ENCODE results near the gene WFS1. TPM values are rescaled to one million over a fixed set of nuclear protein-coding genes. Genes with fewer than 3 reads are reported as not detected.

The WFS1 gene
- total RNA-seq, 1 donor: 14.3 TPM

- DNase-seq (ENCODE audit: low read depth): no peak
- TF ChIP-seq, protein P1, sequence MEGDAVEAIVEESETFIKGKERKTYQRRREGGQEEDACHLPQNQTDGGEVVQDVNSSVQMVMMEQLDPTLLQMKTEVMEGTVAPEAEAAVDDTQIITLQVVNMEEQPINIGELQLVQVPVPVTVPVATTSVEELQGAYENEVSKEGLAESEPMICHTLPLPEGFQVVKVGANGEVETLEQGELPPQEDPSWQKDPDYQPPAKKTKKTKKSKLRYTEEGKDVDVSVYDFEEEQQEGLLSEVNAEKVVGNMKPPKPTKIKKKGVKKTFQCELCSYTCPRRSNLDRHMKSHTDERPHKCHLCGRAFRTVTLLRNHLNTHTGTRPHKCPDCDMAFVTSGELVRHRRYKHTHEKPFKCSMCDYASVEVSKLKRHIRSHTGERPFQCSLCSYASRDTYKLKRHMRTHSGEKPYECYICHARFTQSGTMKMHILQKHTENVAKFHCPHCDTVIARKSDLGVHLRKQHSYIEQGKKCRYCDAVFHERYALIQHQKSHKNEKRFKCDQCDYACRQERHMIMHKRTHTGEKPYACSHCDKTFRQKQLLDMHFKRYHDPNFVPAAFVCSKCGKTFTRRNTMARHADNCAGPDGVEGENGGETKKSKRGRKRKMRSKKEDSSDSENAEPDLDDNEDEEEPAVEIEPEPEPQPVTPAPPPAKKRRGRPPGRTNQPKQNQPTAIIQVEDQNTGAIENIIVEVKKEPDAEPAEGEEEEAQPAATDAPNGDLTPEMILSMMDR (IDR thresholded peaks at IDR 0.05; ENCODE audit: insufficient read depth, low read length): no peak
- no peak overlapping the region for H3K4me3 ChIP-seq (ENCODE audit: low read depth, low read length)
Measured at GRCh38 chr4:6316461-6317003, 46.9 kb downstream of the WFS1 start.

GRCh38 chr4:6318206-6318605 lies 48.6 kb downstream of the WFS1 start:
- no peak for DNase-seq (ENCODE audit: low read depth)
- H3K4me3 ChIP-seq (ENCODE audit: low read depth, low read length): no peak overlapping the region
- TF ChIP-seq, protein P1 (IDR thresholded peaks at IDR 0.05; ENCODE audit: insufficient read depth, low read length): no peak

GRCh38 chr4:6319530-6320150 lies 50.0 kb downstream of the WFS1 start:
- no peak overlapping the region for H3K4me3 ChIP-seq (ENCODE audit: low read depth, low read length)
- DNase-seq (ENCODE audit: low read depth): no peak
- TF ChIP-seq, protein P1 (IDR thresholded peaks at IDR 0.05; ENCODE audit: insufficient read depth, low read length): no peak

GRCh38 chr4:6320663-6321062 lies 51.0 kb downstream of the WFS1 start:
- H3K4me3 ChIP-seq (ENCODE audit: low read depth, low read length): no peak overlapping the region
- TF ChIP-seq, protein P1 (IDR thresholded peaks at IDR 0.05; ENCODE audit: insufficient read depth, low read length): no peak
- no peak for DNase-seq (ENCODE audit: low read depth)

GRCh38 chr4:6321361-6321760 lies 51.7 kb downstream of the WFS1 start:
- DNase-seq (ENCODE audit: low read depth): no peak
- TF ChIP-seq, protein P1 (IDR thresholded peaks at IDR 0.05; ENCODE audit: insufficient read depth, low read length): no peak
- no peak overlapping the region for H3K4me3 ChIP-seq (ENCODE audit: low read depth, low read length)

DNA sequence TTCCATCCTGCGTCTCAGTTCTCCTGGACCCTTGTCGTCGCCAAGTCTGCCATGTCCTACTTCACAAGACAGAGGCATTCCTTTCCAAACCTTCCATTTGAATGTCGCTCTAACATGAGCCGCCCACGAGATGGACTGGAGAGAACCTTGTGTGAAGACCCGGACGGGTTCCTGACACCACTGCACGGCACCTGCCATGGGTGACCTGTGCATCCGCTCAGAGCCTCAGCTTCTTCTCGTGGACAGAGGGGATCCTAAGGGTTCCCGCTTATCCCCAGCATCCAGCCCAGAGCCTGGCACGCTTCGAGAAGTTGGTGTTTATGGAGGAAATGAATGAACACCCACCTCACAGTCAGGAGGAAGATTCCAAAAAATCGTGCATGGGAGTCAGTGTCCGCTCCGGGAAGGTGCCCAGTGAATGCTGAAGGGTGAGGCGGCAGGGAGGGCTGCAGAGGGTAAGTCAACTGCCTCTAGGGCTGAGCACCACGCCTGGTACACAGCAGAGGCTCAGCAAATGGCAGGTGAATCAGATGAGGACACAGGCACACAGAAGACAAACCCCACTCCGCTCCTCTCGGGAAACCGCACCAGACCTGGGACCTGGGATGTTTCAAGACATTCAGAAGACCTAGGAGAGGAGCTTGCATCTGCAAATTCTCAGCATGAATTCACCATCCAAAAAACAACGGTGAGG lies 52.6 kb downstream of the WFS1 start:
- no peak overlapping the region for H3K4me3 ChIP-seq (ENCODE audit: low read depth, low read length)
- TF ChIP-seq, protein P1 (IDR thresholded peaks at IDR 0.05; ENCODE audit: insufficient read depth, low read length): no peak
- DNase-seq (ENCODE audit: low read depth): no peak

Data from fibroblast of the aortic adventitia (primary cell).